Esophagus muscularis mucosa (tissue), 4 donors: ENCODE measurements around the gene CLTC. TPM values are rescaled to one million over a fixed set of nuclear protein-coding genes. Genes with fewer than 3 reads are reported as not detected.

ENCODE experiments used
- DNase-seq: peaks from one replicate; pipeline ENCODE4 v3.0.0-alpha.2; 2017; ENCODE audit errors: extremely low spot score
- H3K27ac ChIP-seq, 4 donors: fragments of 200-600 bp; sonication (generic); replicated peaks in 1 of 4; 1 replicate in 3 of 4; 2 replicates in 1 of 4; pipeline ENCODE4 v1.5.1; 2016 to 2019; ENCODE audit warnings: mild to moderate bottlenecking in 1 of 4
- H3K27me3 ChIP-seq, 4 donors: fragments of 200-600 bp; sonication (generic); one replicate each; pipeline versions ENCODE4 v1.5.1 to v1.6.0; 2016 to 2019
- H3K36me3 ChIP-seq, 4 donors: fragments of 200-600 bp; sonication (generic); one replicate each; pipeline ENCODE4 v1.5.1; 2016 to 2019
- H3K4me1 ChIP-seq, 4 donors: fragments of 200-600 bp; sonication (generic); one replicate each; pipeline ENCODE4 v1.5.1; 2016 to 2019
- H3K4me3 ChIP-seq, 4 donors: fragments of 200-600 bp; sonication (generic); 1 replicate in 2 of 4; 2 replicates in 2 of 4; pipeline ENCODE4 v1.5.1; 2016 to 2019; ENCODE audit warnings: mild to moderate bottlenecking in 4 of 4, moderate library complexity in 1 of 4
- H3K9me3 ChIP-seq, 4 donors: fragments of 200-600 bp; sonication (generic); 1 replicate in 3 of 4; 2 replicates in 1 of 4; pipeline ENCODE4 v1.5.1; 2016 to 2019
- CTCF ChIP-seq, 3 experiments: fragments of 200-600 bp in 2 of 3; fragments of 450-650 bp in 1 of 3; sonication (generic) in 2 of 3; IDR thresholded peaks; one replicate each; pipeline ENCODE4 v1.5.1; 2017 to 2019; ENCODE audit warnings: antibody characterized with exemption in 3 of 3, mild to moderate bottlenecking in 2 of 3, moderate library complexity in 1 of 3
- EP300 ChIP-seq: sonication (generic); formaldehyde crosslinking; IDR thresholded peaks from one replicate; pipeline ENCODE4 v1.6.1; 2017; ENCODE audit warnings: antibody characterized with exemption
- POLR2A ChIP-seq: fragments of 450-650 bp; IDR thresholded peaks from one replicate; pipeline ENCODE4 v1.6.1; 2017; ENCODE audit warnings: antibody characterized with exemption, moderate library complexity, mild to moderate bottlenecking, low read depth
- POLR2AphosphoS5 ChIP-seq, 2 donors: sonication (generic); formaldehyde crosslinking; IDR thresholded peaks; one replicate each; pipeline ENCODE4 v1.6.1; 2017; ENCODE audit warnings: antibody characterized with exemption in 2 of 2
- WGBS: methylation state at CpG from one replicate; pipeline ENCODE4 v1.1.5; 2018; 5-methylcytosine and 5-hydroxymethylcytosine counted together
- intact Hi-C: fragments of 100-400 bp; cut with DNase I; formaldehyde crosslinking; loops from one replicate; pipeline ENCODE4 v1.15.1; 2023
- total RNA-seq, 4 donors: library from RNA; depleted of rRNA; stranded (reverse); fragments of >200 nt; gene quantifications; one replicate each; pipeline versions ENCODE4 v1.1.0 to v1.2.1, GENCODE V29; 2016

CLTC gene
- total RNA-seq, 4 donors from 2014 or later, result 206 to 283 (median 252) TPM

GRCh38 chr17:59727817-59728533, 108.3 kb downstream of the CLTC start:
- DNase-seq, result no peak
- TF ChIP-seq POLR2A (no peak), EP300 (no peak), POLR2AphosphoS5 (IDR thresholded peaks at IDR 0.05) (no peak), CTCF (IDR thresholded peaks at IDR 0.05) (no peak)
- no peak overlapping the region for H3K27ac ChIP-seq
- H3K9me3 ChIP-seq, result no peaks in the 10 kb centered on the region
- 100% methylated on average over 1 of the region's 1 CpG for WGBS
- no peaks in the 10 kb centered on the region for H3K27me3 ChIP-seq
- H3K4me1 ChIP-seq, result peaks cover 3 to 31% (median 21%) of the 10 kb centered on the region in 4 donors
- H3K36me3 ChIP-seq, result peaks cover 0 to 9% (median 3%) of the 10 kb centered on the region in 4 donors
- intact Hi-C loops, result no loop called here
- H3K4me3 ChIP-seq, result no peak overlapping the region

GRCh38 chr17:59730268-59730834, 110.7 kb downstream of the CLTC start:
- H3K36me3 ChIP-seq, result peaks cover 2 to 19% (median 7%) of the 10 kb centered on the region in 4 donors
- H3K27me3 ChIP-seq, result no peaks in the 10 kb centered on the region
- no peak overlapping the region for H3K27ac ChIP-seq
- WGBS, result 69% methylated on average over 1 of the region's 1 CpG
- H3K9me3 ChIP-seq, result no peaks in the 10 kb centered on the region
- H3K4me1 ChIP-seq, result peaks cover 2 to 24% (median 16%) of the 10 kb centered on the region in 4 donors
- TF ChIP-seq CTCF (IDR thresholded peaks at IDR 0.05) (no peak), POLR2A (no peak), POLR2AphosphoS5 (IDR thresholded peaks at IDR 0.05) (no peak), EP300 (no peak)
- DNase-seq, result no peak
- H3K4me3 ChIP-seq, result no peak overlapping the region
- intact Hi-C loops, result no loop called here

- WGBS, result 95% methylated on average over 2 of the region's 2 CpGs
- Histone ChIP-seq H3K4me1 (peaks cover 0 to 13% (median 12%) of the 10 kb centered on the region in 4 donors), H3K9me3 (no peaks in the 10 kb centered on the region), H3K36me3 (peaks cover 16 to 45% (median 25%) of the 10 kb centered on the region in 4 donors), H3K27me3 (no peaks in the 10 kb centered on the region), H3K4me3 (no peak overlapping the region), H3K27ac (no peak overlapping the region)
- TF ChIP-seq POLR2AphosphoS5 (IDR thresholded peaks at IDR 0.05) (no peak), CTCF (IDR thresholded peaks at IDR 0.05) (no peak), EP300 (no peak), POLR2A (no peak)
- DNase-seq, result no peak
- intact Hi-C loops, result no loop called here
Observed at GRCh38 chr17:59733697-59734096, 114.0 kb downstream of the CLTC start.

DNA sequence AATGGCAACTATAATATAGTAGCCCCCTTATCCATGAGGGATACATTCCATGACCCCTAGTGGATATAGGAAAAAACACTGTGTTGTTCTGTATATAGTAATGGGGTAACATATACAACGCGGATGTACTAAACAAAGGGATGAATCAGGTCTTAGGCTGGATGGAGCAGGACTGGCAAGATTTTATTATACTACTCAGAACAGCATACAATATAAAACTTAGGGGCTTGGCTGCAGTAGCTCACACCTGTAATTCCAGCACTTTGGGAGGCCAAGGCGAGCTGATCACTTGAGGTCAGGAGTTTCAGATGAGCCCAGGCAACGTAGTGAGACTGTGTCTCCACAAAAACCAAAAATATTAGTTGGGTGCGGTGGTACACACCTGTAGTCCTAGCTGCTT, 114.5 kb downstream of the CLTC start:
- no peak overlapping the region for H3K27ac ChIP-seq
- TF ChIP-seq POLR2AphosphoS5 (IDR thresholded peaks at IDR 0.05) (no peak), POLR2A (no peak), CTCF (IDR thresholded peaks at IDR 0.05) (no peak), EP300 (no peak)
- peaks cover 16 to 48% (median 28%) of the 10 kb centered on the region in 4 donors for H3K36me3 ChIP-seq
- peaks cover 0 to 9% (median 7%) of the 10 kb centered on the region in 4 donors for H3K4me1 ChIP-seq
- no peaks in the 10 kb centered on the region for H3K9me3 ChIP-seq
- 100% methylated on average over 5 of the region's 5 CpGs for WGBS
- no peaks in the 10 kb centered on the region for H3K27me3 ChIP-seq
- no peak overlapping the region for H3K4me3 ChIP-seq
- DNase-seq, result no peak
- intact Hi-C loops, result no loop called here
